ENCODE measurements around the gene CACNA1D.

Gene CACNA1D

GRCh38 chr3:53835257-53835656 is 340.8 kb downstream of the CACNA1D start:
- no peak for DNase-seq

DNA sequence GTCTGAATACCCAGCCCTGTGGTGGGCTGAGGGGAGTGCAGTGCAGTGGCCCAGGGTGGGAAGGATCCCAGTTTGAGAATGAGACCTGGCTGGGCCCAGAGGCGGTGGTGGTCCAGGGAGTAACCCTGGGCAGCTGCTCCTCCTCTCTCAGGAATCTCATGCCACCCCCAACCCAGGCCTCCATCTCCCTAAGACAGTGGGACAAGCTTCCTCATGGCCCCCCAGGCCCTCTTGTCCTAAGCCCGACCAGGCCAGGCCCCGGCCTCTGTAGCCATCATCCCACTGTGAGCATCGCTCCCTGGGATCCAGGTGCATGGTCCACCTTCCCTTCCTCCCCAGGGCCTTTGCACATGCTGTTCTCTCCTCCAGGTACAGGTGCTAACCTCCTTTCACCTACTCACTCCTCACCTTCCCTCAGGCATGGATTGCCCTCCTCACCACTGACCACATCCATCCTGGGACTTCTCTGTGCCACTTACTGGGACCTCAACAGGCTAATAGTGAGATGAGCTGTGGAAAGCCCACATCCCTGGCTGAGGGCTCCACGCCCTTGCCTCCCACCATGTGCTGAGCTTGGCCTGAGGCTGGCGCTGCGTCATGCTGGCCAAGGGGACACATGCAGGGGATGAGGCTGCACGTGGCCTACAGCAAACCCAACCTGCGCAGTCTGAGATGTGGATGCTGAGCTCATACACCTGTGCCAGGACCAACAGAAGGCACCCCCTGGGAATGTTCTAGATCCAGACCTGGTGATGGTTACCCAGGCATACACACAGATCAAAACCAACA is 341.9 kb downstream of the CACNA1D start:
- DNase-seq: no peak

- no peak for DNase-seq
These were observed 342.9 kb downstream of the CACNA1D start for GRCh38 chr3:53837331-53837730.

- DNase-seq: no peak
These were observed 346.9 kb downstream of the CACNA1D start for GRCh38 chr3:53841296-53841695.

GRCh38 chr3:53842436-53843194 is 348.2 kb downstream of the CACNA1D start:
- no peak for DNase-seq

DNA sequence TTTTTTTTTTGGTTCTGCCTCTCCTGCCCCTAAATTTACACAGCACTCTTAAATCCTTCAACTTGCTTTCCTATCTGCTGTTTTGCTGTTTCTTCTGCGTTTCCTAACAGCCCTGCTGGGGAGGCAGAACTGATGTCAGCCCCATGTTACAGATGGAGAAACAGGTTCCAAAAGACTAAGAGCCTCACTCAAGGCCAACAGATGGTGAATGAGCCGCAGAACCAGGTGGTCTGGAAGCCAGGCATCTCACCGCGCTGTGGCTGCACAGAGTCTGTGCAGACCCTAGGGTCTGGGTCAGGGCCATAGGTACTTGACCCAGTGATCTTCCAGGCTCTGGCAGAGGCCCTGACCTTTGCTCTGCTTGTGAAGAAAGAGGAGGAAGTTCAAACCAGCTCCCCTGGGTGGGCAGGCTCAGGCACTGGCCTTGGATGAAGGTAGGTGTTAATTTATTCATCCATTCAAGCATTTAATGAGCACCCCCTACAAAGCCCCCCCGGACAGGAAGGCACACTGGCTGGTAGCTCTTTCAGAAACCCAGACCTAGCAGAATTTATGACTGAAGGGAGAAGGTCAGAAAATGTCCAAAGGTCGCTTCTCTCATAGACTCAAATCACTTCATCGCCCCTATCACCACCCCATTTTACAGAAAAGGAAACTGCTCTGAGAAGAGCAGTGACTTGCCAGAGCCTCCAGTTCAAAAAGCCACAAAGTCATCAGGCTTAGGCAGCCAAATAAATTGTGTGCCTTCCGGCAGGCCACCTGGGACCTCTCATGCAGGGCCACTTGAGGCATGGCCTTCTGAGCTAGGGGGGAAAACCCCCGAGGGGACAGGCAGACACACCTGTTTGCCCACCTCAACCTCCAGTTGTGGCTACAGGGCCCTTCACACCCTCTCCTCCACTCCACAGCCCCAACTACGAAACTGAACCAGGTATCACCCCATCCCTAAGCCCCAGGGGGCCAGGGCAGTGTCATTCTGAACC is 349.1 kb downstream of the CACNA1D start:
- no peak for DNase-seq

DNA sequence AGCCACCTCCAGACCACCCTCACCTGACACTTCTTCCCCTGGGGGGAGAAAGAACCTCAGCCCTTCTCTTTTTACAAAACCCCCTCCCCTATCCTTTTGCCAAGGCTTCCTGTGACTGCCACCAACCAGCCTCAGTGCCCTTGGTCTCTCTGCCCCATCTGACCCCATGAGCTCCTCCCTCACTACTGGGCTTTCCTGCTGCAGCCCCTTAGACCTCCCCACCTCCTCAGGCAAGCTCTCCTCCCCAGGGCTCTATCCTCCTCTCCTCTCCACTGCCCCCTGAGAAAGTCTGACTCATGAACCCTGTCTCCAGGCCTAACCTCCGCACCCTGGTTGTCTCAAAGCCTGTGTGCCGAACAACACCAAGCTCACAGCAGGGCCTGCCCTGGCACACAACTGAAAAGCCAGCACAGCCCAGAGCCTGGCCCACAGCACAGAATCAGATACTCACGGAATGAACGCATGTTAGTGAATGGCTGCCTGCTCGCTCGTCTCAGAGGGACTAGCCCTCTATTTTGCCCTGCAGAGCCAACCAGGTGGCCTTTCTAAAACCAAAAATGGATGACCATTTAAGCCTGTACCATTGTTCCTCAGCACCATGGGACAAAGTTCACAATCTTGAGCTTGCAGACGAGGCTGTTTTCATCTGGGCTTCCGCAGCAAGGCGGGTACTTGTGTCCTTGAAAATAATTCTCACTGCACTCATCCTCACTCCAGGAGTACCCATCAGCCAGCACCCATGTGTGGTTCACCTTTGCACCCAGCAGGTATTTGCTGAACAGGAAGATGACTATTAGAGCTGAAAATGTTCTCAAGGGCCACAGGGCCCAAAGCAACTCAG is 350.1 kb downstream of the CACNA1D start:
- no peak for DNase-seq

- DNase-seq: no peak
These were observed 350.9 kb downstream of the CACNA1D start for GRCh38 chr3:53845103-53845880.

DNA sequence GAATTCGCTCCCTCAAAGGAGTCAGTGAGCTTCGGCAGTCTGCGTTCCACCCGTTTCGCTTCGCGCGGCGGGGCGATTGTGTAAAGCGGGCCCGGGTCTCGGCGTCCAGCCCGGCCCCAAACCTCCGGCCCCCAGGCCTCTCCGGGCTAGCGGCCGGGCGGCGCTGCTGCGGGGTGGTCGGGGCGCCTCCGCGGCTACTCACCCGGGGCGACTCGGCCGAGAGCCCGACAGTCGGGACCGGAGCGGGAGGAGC is 351.4 kb downstream of the CACNA1D start:
- no peak for DNase-seq

DNA sequence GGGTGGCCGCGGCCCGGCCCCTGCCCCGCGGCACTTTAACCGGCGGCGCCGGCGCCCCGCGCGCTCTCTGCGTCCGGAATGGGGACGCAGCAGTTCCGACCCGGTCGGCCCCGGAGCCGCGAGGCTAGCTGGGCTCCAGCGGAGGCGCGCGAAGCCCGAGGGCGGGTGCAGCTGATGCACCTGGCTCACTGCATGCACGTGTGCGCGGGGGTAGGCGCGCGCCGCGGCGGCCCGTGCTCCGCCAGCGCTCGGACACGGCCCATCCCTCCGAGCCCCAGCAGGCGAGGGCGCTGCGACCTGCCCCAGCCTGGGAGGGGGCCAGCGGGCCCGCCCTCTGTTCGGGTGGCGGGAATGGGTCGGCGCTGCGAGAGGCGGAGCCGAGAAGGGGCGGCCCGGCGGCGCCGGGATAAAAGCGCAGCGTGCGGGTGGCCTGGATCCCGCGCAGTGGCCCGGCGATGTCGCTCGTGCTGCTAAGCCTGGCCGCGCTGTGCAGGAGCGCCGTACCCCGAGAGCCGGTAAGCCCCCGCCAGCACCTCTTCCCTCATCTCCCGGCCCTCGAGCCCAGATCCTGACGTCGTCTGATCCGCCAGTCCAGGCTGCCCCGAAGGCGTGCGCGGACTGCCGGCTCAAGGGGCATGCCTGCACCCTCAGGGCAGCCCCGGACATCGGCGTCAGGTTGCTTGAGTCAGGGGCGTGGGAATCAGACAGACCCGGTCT is 351.9 kb downstream of the CACNA1D start, which contains the start of the genes CHDH and IL17RB:
CHDH (minus strand) TSS at position 286 of the 717 bp plus-strand sequence. CDS start 22,411 bp downstream, outside the sequence.
IL17RB (plus strand) TSS at position 435 of the 717 bp plus-strand sequence; CDS start at position 456, 21 bp downstream.
- no peak for DNase-seq

- no peak for DNase-seq
These were observed 352.4 kb downstream of the CACNA1D start for GRCh38 chr3:53846851-53847155.

DNA sequence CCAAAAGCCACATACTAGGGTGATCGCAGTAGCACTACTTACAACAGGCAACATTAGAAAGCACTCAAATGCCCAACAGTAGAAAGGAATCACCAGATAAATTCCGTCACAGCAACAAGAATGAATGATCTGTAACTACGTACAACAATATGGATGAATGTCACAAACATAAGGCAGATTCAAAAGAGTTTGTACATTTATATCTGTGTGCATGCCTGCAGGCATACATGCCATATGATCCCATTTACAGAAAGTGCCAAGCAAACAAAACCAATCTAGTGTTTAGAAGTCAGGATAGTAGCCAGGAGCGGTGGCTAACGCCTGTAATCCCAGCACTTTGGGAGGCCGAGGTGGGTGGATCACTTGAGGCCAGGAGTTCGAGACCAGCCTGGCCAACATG is 355.5 kb downstream of the CACNA1D start:
- no peak for DNase-seq

- no peak for DNase-seq
These were observed 356.5 kb downstream of the CACNA1D start for GRCh38 chr3:53850895-53851294.

DNA sequence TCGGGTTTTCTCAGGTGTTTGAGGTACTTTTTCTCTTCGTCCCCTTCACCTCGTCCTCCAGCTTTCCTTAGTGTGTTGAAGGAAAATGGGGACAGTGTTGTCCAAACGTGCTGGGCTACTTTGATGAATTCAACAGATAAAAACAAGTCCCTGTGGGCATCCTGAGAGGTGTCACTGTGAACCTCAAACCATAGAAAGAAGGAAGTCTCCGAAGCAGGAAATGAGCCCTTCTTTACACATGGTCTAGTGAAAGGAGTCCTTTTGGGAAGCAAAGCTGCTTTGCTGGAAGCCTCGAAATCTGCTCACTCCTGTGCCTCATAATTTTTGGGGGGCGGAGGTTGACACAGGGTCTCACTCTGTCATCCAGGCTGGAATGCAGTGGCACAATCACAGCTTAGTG is 362.6 kb downstream of the CACNA1D start:
- DNase-seq: no peak

DNA sequence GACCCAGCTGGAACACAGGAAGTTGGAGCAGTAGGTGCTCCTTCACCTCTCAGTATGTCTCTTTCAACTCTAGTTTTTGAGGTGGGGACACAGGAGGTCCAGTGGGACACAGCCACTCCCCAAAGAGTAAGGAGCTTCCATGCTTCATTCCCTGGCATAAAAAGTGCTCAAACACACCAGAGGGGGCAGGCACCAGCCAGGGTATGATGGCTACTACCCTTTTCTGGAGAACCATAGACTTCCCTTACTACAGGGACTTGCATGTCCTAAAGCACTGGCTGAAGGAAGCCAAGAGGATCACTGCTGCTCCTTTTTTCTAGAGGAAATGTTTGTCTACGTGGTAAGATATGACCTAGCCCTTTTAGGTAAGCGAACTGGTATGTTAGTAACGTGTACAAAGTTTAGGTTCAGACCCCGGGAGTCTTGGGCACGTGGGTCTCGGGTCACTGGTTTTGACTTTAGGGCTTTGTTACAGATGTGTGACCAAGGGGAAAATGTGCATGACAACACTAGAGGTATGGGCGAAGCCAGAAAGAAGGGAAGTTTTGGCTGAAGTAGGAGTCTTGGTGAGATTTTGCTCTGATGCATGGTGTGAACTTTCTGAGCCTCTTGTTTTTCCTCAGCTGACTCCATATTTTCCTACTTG is 363.8 kb downstream of the CACNA1D start:
- DNase-seq: no peak

DNA sequence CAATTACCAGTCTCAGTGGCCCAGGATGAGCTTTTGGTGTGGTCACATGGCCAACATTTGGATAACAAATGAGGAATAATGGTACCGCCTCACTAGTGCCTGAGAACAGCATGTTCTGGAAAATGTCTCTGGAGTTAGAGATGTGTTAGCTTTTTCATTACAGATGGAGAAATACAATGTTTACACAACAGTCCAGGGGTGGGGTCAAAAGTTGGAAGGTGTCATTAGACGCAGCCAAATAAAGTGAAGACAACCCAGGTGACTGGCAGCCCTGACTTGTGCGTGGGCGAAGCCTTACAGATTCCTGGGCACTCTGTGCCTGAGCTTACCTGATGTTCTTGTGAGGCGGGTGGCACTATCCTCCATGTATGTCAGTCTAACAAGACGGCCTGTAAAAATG is 364.8 kb downstream of the CACNA1D start:
- no peak for DNase-seq

DNA sequence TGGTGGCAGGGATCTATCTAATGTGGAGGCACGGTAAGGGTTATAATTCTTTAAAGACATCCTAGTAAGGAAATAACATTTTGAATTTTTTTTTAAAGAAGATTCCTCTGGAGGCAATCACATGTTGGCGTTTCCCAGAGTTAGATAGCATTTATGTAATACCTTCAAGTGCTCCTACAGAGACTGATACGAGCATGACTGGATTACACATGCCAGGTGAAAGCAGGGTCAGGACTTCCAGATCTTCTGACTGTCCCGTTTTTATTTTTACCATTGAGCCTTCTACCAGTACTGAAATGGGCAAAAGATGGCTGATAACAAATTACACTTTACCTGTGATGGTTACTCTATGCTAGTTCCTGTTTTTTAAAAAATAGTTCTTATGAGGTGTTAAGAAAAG is 365.8 kb downstream of the CACNA1D start:
- DNase-seq: no peak

- no peak for DNase-seq
These were observed 367.8 kb downstream of the CACNA1D start for GRCh38 chr3:53862241-53862640.

- DNase-seq: no peak
These were observed 368.7 kb downstream of the CACNA1D start for GRCh38 chr3:53863145-53863544.
